Gastrocnemius medialis (tissue), 4 donors: ENCODE data around the gene XPNPEP1.

Experiments used
- CTCF ChIP-seq, 5 experiments: fragments of 450-650 bp in 3 of 5; fragments of 200-600 bp in 2 of 5; sonication (generic) in 2 of 5; IDR thresholded peaks in 4 of 5; conservative IDR thresholded peaks in 1 of 5; 1 replicate in 4 of 5; 2 replicates in 1 of 5; pipeline ENCODE4 v1.5.1; 2016 to 2019; ENCODE audit warnings: antibody characterized with exemption in 5 of 5, mild to moderate bottlenecking in 3 of 5, moderate library complexity in 3 of 5
- POLR2A ChIP-seq, 2 donors: fragments of 450-650 bp; IDR thresholded peaks; one replicate each; pipeline ENCODE4 v1.6.1; 2017; ENCODE audit warnings: antibody characterized with exemption in 2 of 2, mild to moderate bottlenecking in 2 of 2, moderate library complexity in 2 of 2

GRCh38 chr10:109877546-109877945 is 45.8 kb downstream of the XPNPEP1 start:
- no peak for TF ChIP-seq CTCF (IDR thresholded peaks at IDR 0.05 in 4 of 5, conservative IDR thresholded peaks at IDR 0.05 in 1 of 5)
- no peak for TF ChIP-seq POLR2A (IDR thresholded peaks at IDR 0.05)
